Activated CD4-positive, alpha-beta memory T cell treated with anti-CD3 and anti-CD28 coated beads, Interleukin-2, amount 10 ng/mL, durations not matched to agents 7 days and 5 days (primary cell): ENCODE measurements around the gene CPAMD8. TPM values are rescaled to one million over a fixed set of nuclear protein-coding genes. Genes with fewer than 3 reads are reported as not detected.

Experiments
- CTCF ChIA-PET: fragments of 350-600 bp; sonication (Branson Sonifier 250); formaldehyde crosslinking; loops from one replicate; lab custom pipeline; 2021; ENCODE audit warnings: antibody characterized with exemption, inconsistent platforms; lab: Charles Lee
- POLR2A ChIA-PET: fragments of 350-600 bp; sonication (Branson Sonifier 250); formaldehyde crosslinking; loops from one replicate; lab custom pipeline; 2021; ENCODE audit warnings: antibody characterized with exemption; lab: Charles Lee
- DNase-seq: peaks from one replicate; pipeline ENCODE4 v3.0.0-alpha.2; 2020
- H3K27ac Mint-ChIP-seq: one replicate; pipeline ENCODE4 v1.8.0; 2021; ENCODE audit warnings: mild to moderate bottlenecking, mixed read lengths
- H3K27me3 Mint-ChIP-seq: one replicate; pipeline ENCODE4 v1.8.0; 2021; ENCODE audit warnings: mixed read lengths
- H3K36me3 Mint-ChIP-seq: one replicate; pipeline ENCODE4 v1.8.0; 2021; ENCODE audit warnings: low read depth, mixed read lengths
- H3K4me1 Mint-ChIP-seq: one replicate; pipeline ENCODE4 v1.8.0; 2021; ENCODE audit warnings: mixed read lengths
- H3K4me3 Mint-ChIP-seq: one replicate; pipeline ENCODE4 v1.8.0; 2021; ENCODE audit warnings: mild to moderate bottlenecking, mixed read lengths
- H3K9me3 Mint-ChIP-seq: one replicate; pipeline ENCODE4 v1.8.0; 2021; ENCODE audit warnings: mixed read lengths
- total RNA-seq, 2 experiments: library from RNA; stranded (reverse); gene quantifications; one replicate each; pipeline ENCODE4 v1.2.3, GENCODE V29; 2021

CPAMD8 gene
- 1 to 10 TPM; 1.2 to 1.4 TPM for total RNA-seq

DNA sequence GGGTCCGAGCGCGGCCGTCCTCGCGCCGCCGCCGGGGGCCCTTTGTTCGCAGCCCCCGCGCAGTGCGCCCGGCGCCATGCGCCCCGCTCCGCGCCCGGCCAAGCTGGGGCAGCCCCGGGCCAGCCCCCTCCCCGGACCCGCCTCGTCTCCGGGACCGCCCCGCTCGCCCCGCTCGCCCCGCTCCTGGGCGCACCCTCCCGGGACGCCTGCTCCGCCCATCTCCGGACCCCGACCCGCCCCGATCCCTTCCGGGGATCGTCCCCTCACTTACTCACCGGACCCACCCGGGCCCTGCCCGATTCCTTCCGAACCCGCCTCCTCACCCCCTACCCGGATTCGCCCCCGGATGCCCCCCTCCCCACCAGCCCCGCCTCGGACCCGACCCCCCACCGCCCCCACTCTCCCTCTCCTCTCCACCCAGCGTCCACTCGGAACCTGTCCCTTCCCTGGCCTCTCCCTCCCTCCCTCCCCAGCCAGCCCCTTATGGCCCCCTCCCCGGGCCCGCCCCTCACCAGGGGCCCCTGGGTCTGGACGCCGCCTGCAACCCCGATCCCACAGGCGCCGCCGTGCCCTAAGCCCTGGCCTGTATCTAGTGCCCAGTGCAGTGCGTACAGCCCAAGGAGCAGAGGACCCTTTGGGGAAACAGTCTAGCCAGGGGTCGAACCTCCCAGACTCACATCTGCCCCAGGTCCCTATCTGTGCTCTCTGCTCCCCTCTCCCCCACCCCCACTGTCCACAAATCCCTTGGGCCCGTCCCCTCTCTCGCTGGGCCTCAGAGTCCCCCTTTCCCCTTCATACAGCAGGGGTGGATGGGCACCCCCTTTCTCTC, at the start of gene CPAMD8:
CPAMD8 (minus strand) TSS at position 105 of the 829 bp plus-strand sequence. CDS start 168 bp downstream, outside the sequence.
- H3K4me3 Mint-ChIP-seq = no peak within 1 kb of the TSS
- H3K4me1 Mint-ChIP-seq = peaks cover 5% of the 10 kb centered on the region
- peaks cover 48% of the 10 kb centered on the region for H3K27me3 Mint-ChIP-seq
- peaks cover 16% of the 10 kb centered on the region for H3K9me3 Mint-ChIP-seq
- ChIA-PET CTCF (no interaction called here), POLR2A (no interaction called here)
- no peak within 1 kb of the TSS for H3K27ac Mint-ChIP-seq
- H3K36me3 Mint-ChIP-seq = peaks cover 3% of the 10 kb centered on the region
- DNase-seq = no peak

- Mint-ChIP-seq H3K27me3 (no peaks in the 10 kb centered on the region), H3K27ac (peak overlapping the region; percentile 91), H3K4me1 (peaks cover 61% of the 10 kb centered on the region), H3K36me3 (peaks cover 58% of the 10 kb centered on the region), H3K9me3 (no peaks in the 10 kb centered on the region), H3K4me3 (peak overlapping the region; percentile 99)
- DNase-seq = peak; percentile 64
- POLR2A ChIA-PET = interaction anchor here (0.6 to 4.0 kb wide), 18 partner anchors 9 to 1013 kb away, joined by 3 to 50 read pairs (median 4); partner anchors contain the start of genes BABAM1, DDA1, HSH2D and OCEL1
- CTCF ChIA-PET = interaction anchor here (0.6 to 1.4 kb wide), 4 partner anchors 10 to 1205 kb away, joined by 3 to 4 read pairs (median 3); no protein-coding TSS in a partner anchor
Measured at GRCh38 chr19:17075864-17076542, 49.4 kb upstream of the CPAMD8 start.

DNA sequence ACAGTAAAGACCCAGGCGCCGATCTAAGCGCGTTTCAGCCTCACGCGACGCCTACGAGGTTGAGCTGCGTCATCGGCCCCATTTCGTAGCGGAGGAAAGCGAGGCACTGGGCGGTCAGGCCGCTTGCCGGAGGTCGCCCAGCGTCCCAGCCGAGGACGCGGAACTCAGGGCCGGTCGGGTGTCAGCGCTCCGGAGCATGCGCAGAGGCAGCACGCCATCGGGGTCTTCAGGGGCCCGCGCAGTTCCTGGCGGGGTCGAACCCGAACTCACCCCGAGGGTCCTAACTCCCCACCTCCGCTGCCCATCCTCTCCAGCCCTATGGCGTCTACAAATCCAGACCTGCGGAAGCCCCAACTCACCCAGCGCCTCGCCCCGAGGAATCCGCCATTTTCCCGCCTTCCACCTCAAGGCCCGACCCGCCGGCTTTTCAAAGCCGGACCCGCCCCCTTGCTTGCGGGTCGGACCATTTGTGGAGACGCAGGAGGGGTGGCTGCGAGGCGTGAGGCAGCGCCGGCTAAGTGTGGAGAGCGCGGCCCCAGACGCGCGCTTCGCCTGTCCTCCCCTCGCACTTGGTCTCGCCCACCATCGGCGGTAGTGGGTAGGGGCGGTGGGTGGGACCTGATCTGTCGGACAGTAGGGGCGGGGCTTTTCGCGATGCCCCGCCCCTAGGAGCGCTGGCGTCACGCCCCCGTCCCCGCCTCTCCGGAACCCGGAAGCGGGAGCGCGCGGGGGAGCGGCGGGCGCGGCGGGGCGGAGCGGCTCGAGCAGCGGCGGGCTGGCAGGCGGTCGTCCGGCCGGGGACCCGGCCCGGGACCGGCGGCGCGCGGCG, 48.6 kb upstream of the CPAMD8 start, which contains the start of the genes HAUS8 and MYO9B:
HAUS8 (minus strand) TSS at position 418 of the 829 bp plus-strand sequence; CDS start at position 388, 30 bp downstream.
MYO9B (plus strand) TSS at position 743 of the 829 bp plus-strand sequence. CDS start 25,941 bp downstream, outside the sequence.
- peak within 1 kb of the TSS; percentile 99 for H3K4me3 Mint-ChIP-seq
- H3K27me3 Mint-ChIP-seq = no peaks in the 10 kb centered on the region
- ChIA-PET POLR2A (interaction anchor here (0.7 to 4.0 kb wide), 17 partner anchors 8 to 487 kb away, joined by 3 to 50 read pairs (median 5); partner anchors contain the start of genes BABAM1, DDA1, OCEL1 and USE1), CTCF (interaction anchor here (0.6 to 1.2 kb wide), 3 partner anchors 10 to 1206 kb away, joined by 3 read pairs; no protein-coding TSS in a partner anchor)
- H3K36me3 Mint-ChIP-seq = peaks cover 64% of the 10 kb centered on the region
- peak; percentile 100 for DNase-seq
- H3K9me3 Mint-ChIP-seq = no peaks in the 10 kb centered on the region
- peaks cover 59% of the 10 kb centered on the region for H3K4me1 Mint-ChIP-seq
- peak within 1 kb of the TSS; percentile 94 for H3K27ac Mint-ChIP-seq

DNA sequence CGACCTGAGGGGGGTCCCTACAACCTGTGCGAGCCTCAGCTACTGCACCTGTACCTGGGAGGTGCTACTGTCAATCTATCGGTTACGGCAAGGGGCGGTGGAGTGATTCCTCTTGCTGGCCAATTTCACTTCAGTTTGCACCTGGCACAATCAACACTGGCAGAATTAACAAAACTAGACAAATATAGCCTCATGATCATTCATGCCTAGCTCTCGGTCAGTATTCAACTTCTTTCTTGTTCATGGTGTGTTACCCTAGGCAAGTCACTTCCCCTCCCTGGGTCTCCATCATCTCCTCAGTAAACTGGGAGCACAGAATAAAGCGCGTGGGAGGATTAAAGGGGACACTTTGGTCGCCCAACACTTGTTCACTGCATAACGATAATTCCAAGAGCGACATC, 48.0 kb upstream of the CPAMD8 start:
- Mint-ChIP-seq H3K36me3 (peaks cover 64% of the 10 kb centered on the region), H3K27ac (peak overlapping the region; percentile 94), H3K4me1 (peaks cover 56% of the 10 kb centered on the region), H3K4me3 (peak overlapping the region; percentile 99), H3K27me3 (no peaks in the 10 kb centered on the region), H3K9me3 (no peaks in the 10 kb centered on the region)
- DNase-seq = peak; percentile 20
- POLR2A ChIA-PET = interaction anchor here (0.7 to 4.0 kb wide), 13 partner anchors 9 to 192 kb away, joined by 3 to 50 read pairs (median 4); partner anchors contain the start of genes BABAM1, OCEL1 and USE1
- CTCF ChIA-PET = interaction anchor here (1.2 kb wide), 2 partner anchors 161 to 186 kb away, joined by 3 read pairs; no protein-coding TSS in a partner anchor

DNA sequence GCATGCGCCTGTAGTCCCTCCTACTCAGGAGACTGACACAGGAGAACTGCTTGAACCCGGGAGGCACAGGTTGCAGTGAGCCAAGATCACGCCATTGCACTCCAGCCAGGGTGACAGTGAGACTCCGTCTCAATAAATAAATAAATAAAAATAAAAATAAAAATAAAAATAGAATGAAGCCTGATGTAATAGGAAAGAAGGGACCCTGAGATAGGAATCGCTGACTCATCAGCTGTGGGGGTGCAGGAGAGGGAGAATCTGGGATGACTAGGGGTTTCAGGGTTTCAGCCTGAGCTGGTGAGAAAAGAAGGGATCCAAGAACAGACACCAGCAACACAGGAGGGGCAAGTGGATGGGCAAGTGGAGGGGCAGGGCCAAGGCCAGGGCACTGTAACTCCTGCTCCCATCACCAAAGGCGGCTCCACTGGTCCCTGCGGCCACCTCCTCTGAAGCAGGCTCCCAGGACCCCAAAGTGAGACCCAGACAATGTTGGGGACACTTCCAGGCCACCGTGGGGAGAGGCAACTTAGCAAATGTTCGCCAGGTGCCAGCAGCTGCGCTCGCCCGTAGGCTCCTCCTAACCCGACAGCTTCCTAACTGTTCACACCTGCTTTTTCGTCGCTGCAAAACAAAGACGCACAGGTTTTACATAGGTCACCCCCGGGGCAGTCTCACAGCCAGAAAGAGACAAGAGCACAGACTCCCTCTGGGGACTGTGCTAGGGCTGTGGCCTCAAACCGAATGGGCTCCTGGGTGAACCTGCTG, 47.4 kb upstream of the CPAMD8 start:
- H3K27ac Mint-ChIP-seq = peak overlapping the region; percentile 94
- peaks cover 50% of the 10 kb centered on the region for H3K4me1 Mint-ChIP-seq
- peak; percentile 19 for DNase-seq
- CTCF ChIA-PET = interaction anchor here (0.7 to 1.2 kb wide), 4 partner anchors 111 to 187 kb away, joined by 3 to 4 read pairs (median 3); no protein-coding TSS in a partner anchor
- peak overlapping the region; percentile 99 for H3K4me3 Mint-ChIP-seq
- peaks cover 65% of the 10 kb centered on the region for H3K36me3 Mint-ChIP-seq
- POLR2A ChIA-PET = interaction anchor here (0.7 to 4.0 kb wide), 13 partner anchors 8 to 193 kb away, joined by 3 to 50 read pairs (median 4); partner anchors contain the start of genes BABAM1, OCEL1 and USE1
- H3K9me3 Mint-ChIP-seq = no peaks in the 10 kb centered on the region
- H3K27me3 Mint-ChIP-seq = no peaks in the 10 kb centered on the region

- Mint-ChIP-seq H3K27ac (no peak overlapping the region), H3K4me3 (no peak overlapping the region), H3K4me1 (peaks cover 38% of the 10 kb centered on the region), H3K36me3 (peaks cover 67% of the 10 kb centered on the region), H3K9me3 (no peaks in the 10 kb centered on the region), H3K27me3 (no peaks in the 10 kb centered on the region)
- ChIA-PET CTCF (no interaction called here), POLR2A (no interaction called here)
- no peak for DNase-seq
Measured at GRCh38 chr19:17070912-17071311, 44.3 kb upstream of the CPAMD8 start.

GRCh38 chr19:17070421-17070820, 43.8 kb upstream of the CPAMD8 start:
- POLR2A ChIA-PET = interaction anchor here (1.0 kb wide), 1 partner anchor 164 kb away, joined by 3 read pairs; no protein-coding TSS in a partner anchor
- H3K4me1 Mint-ChIP-seq = peaks cover 42% of the 10 kb centered on the region
- peaks cover 66% of the 10 kb centered on the region for H3K36me3 Mint-ChIP-seq
- no peak overlapping the region for H3K4me3 Mint-ChIP-seq
- CTCF ChIA-PET = interaction anchor here (0.8 kb wide), 1 partner anchor 235 kb away, joined by 3 read pairs; no protein-coding TSS in a partner anchor
- H3K27me3 Mint-ChIP-seq = no peaks in the 10 kb centered on the region
- H3K9me3 Mint-ChIP-seq = no peaks in the 10 kb centered on the region
- no peak overlapping the region for H3K27ac Mint-ChIP-seq
- DNase-seq = no peak

DNA sequence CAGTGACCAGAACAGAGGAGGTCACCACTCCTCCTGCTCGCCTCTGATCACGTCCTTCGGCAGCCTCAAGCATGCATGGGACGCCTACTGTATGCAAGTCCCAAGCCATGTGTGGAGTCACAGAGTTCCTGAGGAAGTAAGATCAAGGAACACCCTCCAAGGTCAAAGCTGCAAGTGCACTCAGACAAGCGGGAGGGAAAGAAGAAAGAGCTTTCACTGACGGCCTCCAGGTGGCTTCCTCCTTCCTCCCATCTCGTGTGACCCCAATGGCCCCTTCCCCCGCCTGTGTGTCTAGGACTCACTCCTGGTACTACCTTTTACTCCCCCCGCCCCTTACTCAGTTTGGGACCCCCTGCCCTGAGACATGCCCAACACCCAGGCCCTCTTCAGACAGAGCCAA, 42.6 kb upstream of the CPAMD8 start:
- H3K4me3 Mint-ChIP-seq = no peak overlapping the region
- peaks cover 51% of the 10 kb centered on the region for H3K4me1 Mint-ChIP-seq
- no peaks in the 10 kb centered on the region for H3K27me3 Mint-ChIP-seq
- POLR2A ChIA-PET = interaction anchor here (1.0 kb wide), 2 partner anchors 115 to 165 kb away, joined by 3 read pairs; no protein-coding TSS in a partner anchor
- no peak overlapping the region for H3K27ac Mint-ChIP-seq
- peaks cover 71% of the 10 kb centered on the region for H3K36me3 Mint-ChIP-seq
- CTCF ChIA-PET = interaction anchor here (1.0 to 1.1 kb wide), 3 partner anchors 17 to 214 kb away, joined by 3 to 4 read pairs (median 3); no protein-coding TSS in a partner anchor
- H3K9me3 Mint-ChIP-seq = no peaks in the 10 kb centered on the region
- DNase-seq = no peak

DNA sequence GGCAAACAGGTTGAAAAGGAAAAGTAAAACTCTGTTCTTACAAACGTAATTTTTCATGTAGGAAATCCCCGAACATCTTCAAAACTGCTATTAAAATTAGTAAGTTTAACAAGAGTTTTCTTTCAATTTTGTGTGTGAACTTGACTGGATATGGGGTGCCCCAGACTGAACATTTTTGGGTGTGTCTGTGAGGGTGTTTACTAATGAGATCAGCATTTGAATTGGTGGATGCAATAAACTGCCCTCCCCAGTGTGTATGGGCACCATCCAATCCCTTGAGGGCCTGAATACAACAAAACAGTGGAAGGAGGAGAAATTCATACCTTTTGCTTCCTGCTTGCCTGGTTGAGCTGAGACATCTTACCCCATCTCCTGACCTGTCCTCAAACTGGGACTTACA, 36.8 kb upstream of the CPAMD8 start:
- Mint-ChIP-seq H3K27ac (no peak overlapping the region), H3K36me3 (peaks cover 61% of the 10 kb centered on the region), H3K4me3 (no peak overlapping the region), H3K27me3 (no peaks in the 10 kb centered on the region), H3K9me3 (no peaks in the 10 kb centered on the region), H3K4me1 (peaks cover 30% of the 10 kb centered on the region)
- no peak for DNase-seq
- ChIA-PET POLR2A (no interaction called here), CTCF (no interaction called here)

- POLR2A ChIA-PET = no interaction called here
- no peak for DNase-seq
- H3K4me3 Mint-ChIP-seq = no peak overlapping the region
- peaks cover 23% of the 10 kb centered on the region for H3K4me1 Mint-ChIP-seq
- H3K27ac Mint-ChIP-seq = no peak overlapping the region
- H3K36me3 Mint-ChIP-seq = peaks cover 59% of the 10 kb centered on the region
- H3K27me3 Mint-ChIP-seq = no peaks in the 10 kb centered on the region
- H3K9me3 Mint-ChIP-seq = no peaks in the 10 kb centered on the region
- CTCF ChIA-PET = no interaction called here
Measured at GRCh38 chr19:17061691-17062090, 35.1 kb upstream of the CPAMD8 start.

DNA sequence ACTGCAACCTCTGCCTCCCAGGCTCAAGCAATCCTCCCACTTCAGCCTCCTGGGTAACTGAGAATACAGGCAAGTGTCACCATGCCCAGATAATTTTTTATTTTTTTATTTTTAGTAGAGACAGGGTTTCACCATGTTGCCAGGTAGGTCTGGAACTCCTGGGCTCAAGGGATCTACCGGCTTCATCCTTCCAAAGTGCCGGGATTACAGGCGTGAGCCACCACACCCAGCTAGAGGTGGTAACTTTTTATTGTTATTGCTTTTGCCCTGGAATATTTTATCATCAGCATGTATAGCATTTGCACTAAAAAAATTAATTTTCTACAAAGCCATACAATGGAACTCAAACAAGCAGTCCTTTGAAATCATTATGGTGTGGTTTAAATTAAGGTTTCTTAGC, 34.6 kb upstream of the CPAMD8 start:
- Mint-ChIP-seq H3K4me3 (no peak overlapping the region), H3K27ac (no peak overlapping the region), H3K9me3 (no peaks in the 10 kb centered on the region), H3K27me3 (no peaks in the 10 kb centered on the region), H3K4me1 (peaks cover 23% of the 10 kb centered on the region), H3K36me3 (peaks cover 56% of the 10 kb centered on the region)
- ChIA-PET CTCF (no interaction called here), POLR2A (no interaction called here)
- DNase-seq = no peak
